ENCODE data around the gene RTTN.

GRCh38 chr18:69981948-69982347 lies 223.5 kb downstream of the RTTN start:
- TF ChIP-seq CTCF (IDR thresholded peaks at IDR 0.05) (no peak), POLR2A (IDR thresholded peaks at IDR 0.05) (no peak)

Data from testis (tissue), 2 donors.